BJ (cell line): ENCODE data around the gene PAM. TPM values are rescaled to one million over a fixed set of nuclear protein-coding genes. Genes with fewer than 3 reads are reported as not detected.
"Not testable (repeated sequence)": the region's sequence is repeated elsewhere in the genome, so short reads cannot be mapped to it uniquely, and the experiment has no call there.

ENCODE experiments used
- CTCF ChIA-PET: fragments of 350-600 bp; formaldehyde crosslinking; extraction: SDS; loops from one replicate; lab custom pipeline; 2021; ENCODE audit warnings: antibody characterized with exemption, inconsistent platforms; lab: Yijun Ruan, JAX
- POLR2A ChIA-PET: fragments of 300-600 bp; sonication (Branson Sonifier 250); formaldehyde crosslinking; extraction: SDS; loops from one replicate; lab custom pipeline; 2021; ENCODE audit warnings: antibody characterized with exemption; lab: Charles Lee
- DNase-seq: peaks from one replicate; pipeline ENCODE4 v3.0.0-alpha.2; 2011; ENCODE audit warnings: low read depth
- H3K27me3 ChIP-seq: 2 replicates; pipeline ENCODE4 v1.6.0; 2011; ENCODE audit warnings: low read length; ENCODE audit not compliant: control insufficient read depth, insufficient read depth
- H3K36me3 ChIP-seq: 2 replicates; pipeline ENCODE4 v1.5.1; 2011; ENCODE audit warnings: low read length; ENCODE audit not compliant: control insufficient read depth, insufficient read depth
- H3K4me3 ChIP-seq: 2 replicates; pipeline ENCODE4 v1.5.1; 2011; ENCODE audit warnings: low read depth, mild to moderate bottlenecking, control low read depth, low read length
- CTCF ChIP-seq: IDR thresholded peaks from 2 replicates; pipeline ENCODE4 v1.5.1; 2011; ENCODE audit warnings: low read depth, mild to moderate bottlenecking, control low read depth, inconsistent platforms, low read length, moderate library complexity; ENCODE audit not compliant: insufficient read depth
- polyA plus RNA-seq: library from polyadenylated mRNA; depleted of rRNA; stranded (reverse); fragments of >200 nt; gene quantifications from 2 replicates; pipeline ENCODE4 v1.2.3, GENCODE V29; 2011

The PAM gene
- polyA plus RNA-seq, 1 experiment: 256 TPM

GRCh38 chr5:102998224-102998623 lies 243.1 kb downstream of the PAM start:
- DNase-seq: no peak
- no peak for TF ChIP-seq CTCF
- no peaks in the 10 kb centered on the region for H3K27me3 ChIP-seq
- ChIA-PET POLR2A (no interaction called here), CTCF (no interaction called here)
- H3K36me3 ChIP-seq: no peaks in the 10 kb centered on the region
- H3K4me3 ChIP-seq: no peak overlapping the region

GRCh38 chr5:102999191-102999590 lies 244.1 kb downstream of the PAM start:
- H3K27me3 ChIP-seq: no peaks in the 10 kb centered on the region
- no peak for DNase-seq
- H3K36me3 ChIP-seq: no peaks in the 10 kb centered on the region
- CTCF ChIA-PET: no interaction called here
- no peak overlapping the region for H3K4me3 ChIP-seq
- TF ChIP-seq CTCF: no peak
- POLR2A ChIA-PET: no interaction called here

DNA sequence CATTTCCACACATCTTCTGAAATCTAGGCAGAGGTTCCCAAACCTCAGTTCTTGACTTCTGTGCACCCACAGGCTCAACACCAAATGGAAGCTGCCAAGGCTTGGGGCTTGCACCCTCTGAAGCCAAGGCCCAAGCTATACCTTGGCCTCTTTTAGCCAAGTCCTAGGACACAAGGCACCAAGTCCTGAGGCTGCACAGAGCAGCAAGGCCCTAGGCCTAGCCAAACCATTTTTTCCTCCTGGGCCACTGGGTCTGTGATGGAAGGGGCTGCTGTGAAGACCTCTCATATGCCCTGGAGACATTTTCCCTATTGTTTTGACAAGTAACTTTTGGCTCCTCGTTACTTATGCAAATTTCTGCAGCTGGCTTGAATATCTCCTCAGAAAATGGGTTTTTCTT lies 244.5 kb downstream of the PAM start:
- CTCF ChIA-PET, H3K4me3 ChIP-seq, H3K27me3 ChIP-seq, POLR2A ChIA-PET, DNase-seq, H3K36me3 ChIP-seq: not testable (repeated sequence)

GRCh38 chr5:103000089-103000488 lies 245.0 kb downstream of the PAM start:
- Histone ChIP-seq H3K4me3 (no peak overlapping the region), H3K36me3 (no peaks in the 10 kb centered on the region), H3K27me3 (no peaks in the 10 kb centered on the region)
- no peak for DNase-seq
- no peak for TF ChIP-seq CTCF
- POLR2A ChIA-PET: no interaction called here
- CTCF ChIA-PET: no interaction called here

- Histone ChIP-seq H3K36me3 (peaks cover 4% of the 10 kb centered on the region; the same call in 1 of the 2 replicates), H3K27me3 (no peaks in the 10 kb centered on the region), H3K4me3 (no peak overlapping the region)
- ChIA-PET CTCF (interaction anchor here (0.7 kb wide), 1 partner anchor 250 kb away, joined by 3 read pairs; no protein-coding TSS in a partner anchor), POLR2A (no interaction called here)
- no peak for TF ChIP-seq CTCF
- no peak for DNase-seq
Measured at GRCh38 chr5:103003872-103004271, 248.8 kb downstream of the PAM start.

DNA sequence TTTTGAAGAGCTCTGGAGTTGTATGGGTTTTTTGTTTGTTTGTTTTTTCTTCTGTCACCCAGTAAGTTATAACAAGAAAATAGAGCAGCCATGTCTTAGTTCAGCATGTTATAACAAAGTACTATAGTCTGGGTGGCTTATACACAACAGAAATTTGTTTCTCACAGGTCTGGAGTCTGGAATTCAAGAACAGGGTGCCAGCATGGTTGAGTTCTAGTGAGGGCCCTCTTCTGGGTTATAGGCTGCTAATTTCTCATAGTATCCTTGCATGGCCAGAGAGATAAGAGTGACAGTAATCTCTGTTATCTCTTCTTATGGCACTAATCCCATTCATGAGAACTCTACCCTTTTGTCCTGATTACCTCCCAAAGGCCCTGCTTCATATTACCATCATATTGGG lies 250.2 kb downstream of the PAM start:
- Histone ChIP-seq H3K4me3 (no peak overlapping the region), H3K27me3 (no peaks in the 10 kb centered on the region), H3K36me3 (peaks cover 5% of the 10 kb centered on the region; the same call in 1 of the 2 replicates)
- DNase-seq: no peak
- POLR2A ChIA-PET: no interaction called here
- TF ChIP-seq CTCF: no peak
- CTCF ChIA-PET: no interaction called here
